Loucy (cell line): ENCODE results near the gene PGA3.

ENCODE experiments used
- H2AFZ ChIP-seq: fragments of 200-600 bp; sonication (generic); 2 replicates; pipeline ENCODE4 v1.6.0; 2016; ENCODE audit warnings: antibody characterized with exemption, mild to moderate bottlenecking, low read length, moderate library complexity
- H3F3A ChIP-seq: fragments of 200-600 bp; 2 replicates; pipeline ENCODE4 v1.6.0; 2016; ENCODE audit warnings: antibody characterized with exemption, low read depth, mild to moderate bottlenecking
- H3K27me3 ChIP-seq: fragments of 200-600 bp; sonication (generic); 2 replicates; pipeline ENCODE4 v1.6.1; 2014; ENCODE audit warnings: low read length, mild to moderate bottlenecking; ENCODE audit not compliant: insufficient read depth, poor library complexity, severe bottlenecking
- H3K36me3 ChIP-seq: fragments of 200-600 bp; sonication (generic); 2 replicates; pipeline ENCODE4 v1.6.1; 2016; ENCODE audit warnings: low read length; ENCODE audit not compliant: insufficient read depth
- H3K4me1 ChIP-seq: fragments of 200-600 bp; sonication (generic); 2 replicates; pipeline ENCODE4 v1.5.1; 2014; ENCODE audit warnings: low read length, mild to moderate bottlenecking; ENCODE audit not compliant: insufficient read depth, poor library complexity, severe bottlenecking
- H3K4me2 ChIP-seq: fragments of 200-600 bp; sonication (generic); 2 replicates; pipeline ENCODE4 v1.6.0; 2014; ENCODE audit warnings: antibody characterized with exemption, low read length, low read depth, mild to moderate bottlenecking; ENCODE audit not compliant: poor library complexity, severe bottlenecking
- H3K4me3 ChIP-seq: fragments of 200-600 bp; sonication (generic); 2 replicates; pipeline ENCODE4 v1.5.1; 2014; ENCODE audit warnings: low read length, mild to moderate bottlenecking, mixed read lengths; ENCODE audit not compliant: poor library complexity, severe bottlenecking
- H3K79me2 ChIP-seq: fragments of 200-600 bp; sonication (generic); 2 replicates; pipeline ENCODE4 v1.6.1; 2014; ENCODE audit warnings: low read length; ENCODE audit not compliant: insufficient read depth
- H3K9ac ChIP-seq: fragments of 200-600 bp; sonication (generic); 2 replicates; pipeline ENCODE4 v1.6.0; 2014; ENCODE audit warnings: mild to moderate bottlenecking, low read depth, low read length, moderate library complexity; ENCODE audit not compliant: poor library complexity, severe bottlenecking
- H3K9me2 ChIP-seq: fragments of 200-600 bp; sonication (generic); replicated peaks from 2 replicates; pipeline ENCODE4 v1.6.1; 2016; ENCODE audit warnings: low read depth, low read length, mixed read lengths
- H3K9me3 ChIP-seq: fragments of 200-600 bp; sonication (generic); 2 replicates; pipeline ENCODE4 v1.6.1; 2014; ENCODE audit warnings: mild to moderate bottlenecking, antibody characterized with exemption, low read length, low read depth; ENCODE audit not compliant: insufficient read depth
- H4K20me1 ChIP-seq: fragments of 200-600 bp; sonication (generic); 2 replicates; pipeline ENCODE4 v1.6.0; 2014; ENCODE audit warnings: antibody characterized with exemption, low read length, mild to moderate bottlenecking; ENCODE audit not compliant: insufficient read depth, poor library complexity, severe bottlenecking
- CTCF ChIP-seq: fragments of 200-600 bp; sonication (generic); conservative IDR thresholded peaks from 2 replicates; pipeline ENCODE4 v1.5.1; 2014; ENCODE audit warnings: mild to moderate bottlenecking, antibody characterized with exemption, low read length
- EZH2phosphoT487 ChIP-seq: fragments of 200-600 bp; IDR thresholded peaks from 2 replicates; pipeline ENCODE4 v1.6.1; 2018; ENCODE audit warnings: antibody characterized with exemption, mild to moderate bottlenecking, moderate library complexity, borderline replicate concordance

PGA3 gene

GRCh38 chr11:61194981-61195695 lies 8.2 kb upstream of the PGA3 start:
- no peaks in the 10 kb centered on the region for H3F3A ChIP-seq
- no peaks in the 10 kb centered on the region for H3K27me3 ChIP-seq
- no peak overlapping the region for H3K4me2 ChIP-seq
- H3K9me3 ChIP-seq, result no peaks in the 10 kb centered on the region
- no peaks in the 10 kb centered on the region for H3K9me2 ChIP-seq
- no peaks in the 10 kb centered on the region for H4K20me1 ChIP-seq
- H3K79me2 ChIP-seq, result no peaks in the 10 kb centered on the region
- H3K4me3 ChIP-seq, result no peak overlapping the region
- TF ChIP-seq CTCF (no peak), EZH2phosphoT487 (no peak)
- no peaks in the 10 kb centered on the region for H3K4me1 ChIP-seq
- no peak overlapping the region for H3K9ac ChIP-seq
- no peaks in the 10 kb centered on the region for H3K36me3 ChIP-seq
- no peak overlapping the region for H2AFZ ChIP-seq

GRCh38 chr11:61195719-61196118 lies 7.6 kb upstream of the PGA3 start:
- no peaks in the 10 kb centered on the region for H3K9me2 ChIP-seq
- H3K79me2 ChIP-seq, result no peaks in the 10 kb centered on the region
- no peak overlapping the region for H3K4me2 ChIP-seq
- H3F3A ChIP-seq, result no peaks in the 10 kb centered on the region
- H3K9ac ChIP-seq, result no peak overlapping the region
- H3K9me3 ChIP-seq, result no peaks in the 10 kb centered on the region
- no peaks in the 10 kb centered on the region for H3K27me3 ChIP-seq
- no peak overlapping the region for H3K4me3 ChIP-seq
- H3K36me3 ChIP-seq, result no peaks in the 10 kb centered on the region
- no peaks in the 10 kb centered on the region for H3K4me1 ChIP-seq
- no peak overlapping the region for H2AFZ ChIP-seq
- no peaks in the 10 kb centered on the region for H4K20me1 ChIP-seq
- TF ChIP-seq CTCF, result no peak

GRCh38 chr11:61198361-61198760 lies 5.0 kb upstream of the PGA3 start:
- Histone ChIP-seq H3K9me3 (no peaks in the 10 kb centered on the region), H3K79me2 (no peaks in the 10 kb centered on the region), H3F3A (no peaks in the 10 kb centered on the region), H3K9ac (no peak overlapping the region), H3K27me3 (no peaks in the 10 kb centered on the region), H3K4me1 (no peaks in the 10 kb centered on the region), H4K20me1 (no peaks in the 10 kb centered on the region), H2AFZ (no peak overlapping the region), H3K36me3 (no peaks in the 10 kb centered on the region), H3K9me2 (no peaks in the 10 kb centered on the region), H3K4me2 (no peak overlapping the region), H3K4me3 (no peak overlapping the region)
- no peak for TF ChIP-seq EZH2phosphoT487
- no peak for TF ChIP-seq CTCF
